Caco-2 (cell line): Measurements from ENCODE around the gene KIRREL3. TPM values are rescaled to one million over a fixed set of nuclear protein-coding genes. Genes with fewer than 3 reads are reported as not detected.

Source experiments
- BruUV-seq: library from RNA; stranded (reverse); fragments of 400-500 nt; replicated peaks from 2 replicates; lab custom pipeline; 2021; lab: Mats Ljungman, UMichigan
- CTCF ChIA-PET: fragments of 300-600 bp; sonication (Branson Sonifier 250); formaldehyde crosslinking; loops from one replicate; lab custom pipeline; 2022; ENCODE audit warnings: antibody characterized with exemption; lab: Charles Lee
- POLR2A ChIA-PET: fragments of 300-600 bp; sonication (Branson Sonifier 250); formaldehyde crosslinking; loops from one replicate; lab custom pipeline; 2022; ENCODE audit warnings: antibody characterized with exemption; lab: Charles Lee
- DNase-seq, 2 experiments: peaks; one replicate each; pipeline versions ENCODE4 v3.0.0 to v3.0.0-alpha.2; 2020 to 2022
- H3K27me3 ChIP-seq: replicated peaks from 2 replicates; pipeline ENCODE4 v1.6.0; 2011; ENCODE audit warnings: low read length; ENCODE audit not compliant: control insufficient read depth, insufficient read depth
- H3K36me3 ChIP-seq: 2 replicates; pipeline ENCODE4 v1.5.1; 2011; ENCODE audit warnings: low read length; ENCODE audit not compliant: control insufficient read depth, insufficient read depth
- H3K4me1 ChIP-seq: fragments of 250-450 bp; sonication (Bioruptor Pico); 2 replicates; pipeline ENCODE4 v1.5.1; 2020; ENCODE audit warnings: mild to moderate bottlenecking
- H3K4me3 ChIP-seq: 2 replicates; pipeline ENCODE4 v1.5.1; 2011; ENCODE audit warnings: low read depth, mild to moderate bottlenecking, control low read depth, low read length
- H3K9me3 ChIP-seq: fragments of 250-450 bp; sonication (Bioruptor Pico); 2 replicates; pipeline ENCODE4 v1.5.1; 2020; ENCODE audit warnings: mild to moderate bottlenecking, moderate library complexity
- H3K27ac Mint-ChIP-seq: one replicate; pipeline ENCODE4 v1.8.0; 2022; ENCODE audit warnings: mixed read lengths; ENCODE audit not compliant: unreplicated experiment
- H3K27me3 Mint-ChIP-seq: one replicate; pipeline ENCODE4 v1.8.0; 2022; ENCODE audit warnings: mixed read lengths; ENCODE audit not compliant: insufficient read depth, unreplicated experiment
- H3K36me3 Mint-ChIP-seq: one replicate; pipeline ENCODE4 v1.8.0; 2022; ENCODE audit warnings: mild to moderate bottlenecking, mixed read lengths; ENCODE audit not compliant: insufficient read depth, unreplicated experiment
- H3K4me1 Mint-ChIP-seq: one replicate; pipeline ENCODE4 v1.8.0; 2022; ENCODE audit warnings: low read depth, mixed read lengths; ENCODE audit not compliant: unreplicated experiment
- H3K4me3 Mint-ChIP-seq: one replicate; pipeline ENCODE4 v1.8.0; 2022; ENCODE audit warnings: mild to moderate bottlenecking, moderate library complexity, mixed read lengths; ENCODE audit not compliant: unreplicated experiment
- H3K9me3 Mint-ChIP-seq: one replicate; pipeline ENCODE4 v1.8.0; 2022; ENCODE audit warnings: mixed read lengths; ENCODE audit not compliant: unreplicated experiment
- intact Hi-C: fragments of 100-400 bp; cut with micrococcal nuclease; formaldehyde crosslinking; loops from one replicate; pipeline ENCODE4 v1.10.0; 2022; ENCODE audit not compliant: unreplicated experiment
- total RNA-seq: library from RNA; stranded (reverse); gene quantifications from 2 replicates; pipeline ENCODE4 v1.2.3, GENCODE V29; 2022
- TF ChIP-seq, protein P1 (sequence below), 2 experiments: fragments of 200-600 bp in 1 of 2; IDR thresholded peaks; 1 replicate in 1 of 2; 2 replicates in 1 of 2; pipeline versions ENCODE4 v1.5.1 to v1.8.0; 2011 to 2022; ENCODE audit warnings: antibody characterized with exemption in 1 of 2, control low read depth in 1 of 2, inconsistent platforms in 1 of 2, low read depth in 1 of 2, low read length in 1 of 2, mild to moderate bottlenecking in 1 of 2, moderate library complexity in 1 of 2; ENCODE audit not compliant: insufficient read depth in 1 of 2, severe bottlenecking in 1 of 2, unreplicated experiment in 1 of 2

The KIRREL3 gene
- total RNA-seq, 1 experiment from 2014 or later: not detected

DNA sequence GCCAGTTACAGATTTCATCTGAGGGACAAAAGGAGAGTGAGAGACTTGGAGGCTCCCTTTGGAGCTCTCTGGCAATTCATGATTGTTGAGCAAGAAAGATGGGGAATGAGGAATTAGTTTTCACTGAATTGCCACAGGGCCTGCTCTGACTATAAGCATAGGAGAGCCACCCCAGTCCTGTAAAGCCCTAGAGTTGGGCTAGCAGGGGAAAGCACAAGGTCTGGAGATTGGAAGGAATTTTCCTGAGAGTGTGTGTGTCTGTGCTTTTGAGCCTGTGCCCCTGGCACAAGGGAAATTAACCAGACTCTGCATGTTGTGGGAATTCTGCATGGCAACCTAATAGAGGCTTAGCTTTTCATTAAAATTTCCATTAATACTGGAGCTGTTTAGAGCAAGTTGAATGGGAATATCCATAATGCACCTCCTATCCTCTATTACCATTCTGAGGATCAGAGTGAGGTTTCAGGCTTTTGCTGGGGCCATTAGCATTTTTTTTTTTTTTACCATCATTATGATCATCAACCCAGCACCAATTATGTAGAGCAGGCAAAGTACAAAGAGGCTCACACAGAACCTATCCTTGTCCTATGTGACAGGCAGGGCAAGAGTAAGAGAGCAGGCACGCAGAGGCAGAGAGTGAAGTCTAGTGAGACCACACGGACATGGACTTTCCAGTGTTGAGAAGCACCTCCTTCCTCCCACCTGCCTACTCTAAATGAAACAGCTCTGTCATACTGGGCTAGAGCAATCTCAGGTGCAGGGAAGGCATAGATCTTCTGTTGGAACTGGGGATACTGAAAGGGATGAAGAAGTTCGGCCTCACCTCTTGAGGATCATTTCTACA is 336.6 kb downstream of the KIRREL3 start:
- Histone ChIP-seq H3K27me3 (peaks cover 3% of the 10 kb centered on the region), H3K4me3 (no peak overlapping the region), H3K4me1 (no peaks in the 10 kb centered on the region), H3K9me3 (no peaks in the 10 kb centered on the region), H3K36me3 (no peaks in the 10 kb centered on the region)
- Mint-ChIP-seq H3K27ac (no peak overlapping the region), H3K4me3 (no peak overlapping the region), H3K27me3 (peaks cover 33% of the 10 kb centered on the region), H3K4me1 (no peaks in the 10 kb centered on the region), H3K36me3 (no peaks in the 10 kb centered on the region), H3K9me3 (no peaks in the 10 kb centered on the region)
- no TSS peak for BruUV-seq
- TF ChIP-seq, protein P1, sequence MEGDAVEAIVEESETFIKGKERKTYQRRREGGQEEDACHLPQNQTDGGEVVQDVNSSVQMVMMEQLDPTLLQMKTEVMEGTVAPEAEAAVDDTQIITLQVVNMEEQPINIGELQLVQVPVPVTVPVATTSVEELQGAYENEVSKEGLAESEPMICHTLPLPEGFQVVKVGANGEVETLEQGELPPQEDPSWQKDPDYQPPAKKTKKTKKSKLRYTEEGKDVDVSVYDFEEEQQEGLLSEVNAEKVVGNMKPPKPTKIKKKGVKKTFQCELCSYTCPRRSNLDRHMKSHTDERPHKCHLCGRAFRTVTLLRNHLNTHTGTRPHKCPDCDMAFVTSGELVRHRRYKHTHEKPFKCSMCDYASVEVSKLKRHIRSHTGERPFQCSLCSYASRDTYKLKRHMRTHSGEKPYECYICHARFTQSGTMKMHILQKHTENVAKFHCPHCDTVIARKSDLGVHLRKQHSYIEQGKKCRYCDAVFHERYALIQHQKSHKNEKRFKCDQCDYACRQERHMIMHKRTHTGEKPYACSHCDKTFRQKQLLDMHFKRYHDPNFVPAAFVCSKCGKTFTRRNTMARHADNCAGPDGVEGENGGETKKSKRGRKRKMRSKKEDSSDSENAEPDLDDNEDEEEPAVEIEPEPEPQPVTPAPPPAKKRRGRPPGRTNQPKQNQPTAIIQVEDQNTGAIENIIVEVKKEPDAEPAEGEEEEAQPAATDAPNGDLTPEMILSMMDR (IDR thresholded peaks at IDR 0.05; ENCODE audit: insufficient read depth in 1 of 2, low read depth in 1 of 2, low read length in 1 of 2, severe bottlenecking in 1 of 2, unreplicated experiment in 1 of 2): no peak
- CTCF ChIA-PET: no interaction called here
- intact Hi-C loops: no loop called here
- POLR2A ChIA-PET: no interaction called here
- no peak for DNase-seq

DNA sequence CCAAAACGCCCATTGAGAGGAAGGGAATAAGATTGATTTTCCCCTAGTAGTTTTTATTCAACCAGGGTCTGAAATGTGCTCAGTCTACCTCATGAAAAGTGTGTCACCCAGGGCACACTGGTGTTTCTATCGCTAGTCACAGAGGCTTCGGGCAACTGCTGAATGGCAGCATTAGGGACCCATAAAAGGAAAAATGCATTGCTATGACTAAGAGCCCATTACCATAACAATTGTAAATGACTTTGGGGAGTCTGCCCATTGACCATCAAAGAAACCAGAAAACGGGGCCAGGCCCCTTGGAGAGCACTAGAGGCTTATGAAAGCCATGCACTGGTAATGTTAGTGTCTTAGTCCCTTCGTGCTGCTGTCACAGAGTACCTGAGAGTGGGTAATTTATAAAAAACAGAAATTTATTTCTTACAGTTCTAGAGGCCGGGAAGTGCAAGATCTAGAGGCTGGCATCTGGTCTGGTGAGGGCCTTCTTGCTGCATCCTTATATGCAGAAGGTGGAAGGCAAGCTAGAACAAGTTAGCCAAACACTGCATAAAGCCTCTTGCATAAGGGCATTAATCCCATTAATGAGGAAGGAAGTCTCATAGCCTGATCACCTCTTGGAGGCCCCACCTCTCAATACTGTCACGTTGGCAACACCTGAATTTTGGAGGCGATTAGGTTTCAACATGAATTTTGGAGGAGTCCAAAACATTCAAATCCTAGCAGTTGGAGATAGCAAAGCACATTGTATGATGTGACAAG is 338.4 kb downstream of the KIRREL3 start:
- intact Hi-C loops: no loop called here
- Mint-ChIP-seq H3K36me3 (no peaks in the 10 kb centered on the region), H3K27me3 (peaks cover 32% of the 10 kb centered on the region), H3K4me3 (no peak overlapping the region), H3K4me1 (no peaks in the 10 kb centered on the region), H3K9me3 (no peaks in the 10 kb centered on the region), H3K27ac (no peak overlapping the region)
- Histone ChIP-seq H3K36me3 (no peaks in the 10 kb centered on the region), H3K27me3 (no peaks in the 10 kb centered on the region; the same call in none of the 2 replicates), H3K4me3 (no peak overlapping the region), H3K9me3 (no peaks in the 10 kb centered on the region), H3K4me1 (no peaks in the 10 kb centered on the region)
- CTCF ChIA-PET: no interaction called here
- TF ChIP-seq, protein P1 (IDR thresholded peaks at IDR 0.05; ENCODE audit: insufficient read depth in 1 of 2, low read depth in 1 of 2, low read length in 1 of 2, severe bottlenecking in 1 of 2, unreplicated experiment in 1 of 2): no peak
- POLR2A ChIA-PET: no interaction called here
- no peak for DNase-seq
- no TSS peak for BruUV-seq

DNA sequence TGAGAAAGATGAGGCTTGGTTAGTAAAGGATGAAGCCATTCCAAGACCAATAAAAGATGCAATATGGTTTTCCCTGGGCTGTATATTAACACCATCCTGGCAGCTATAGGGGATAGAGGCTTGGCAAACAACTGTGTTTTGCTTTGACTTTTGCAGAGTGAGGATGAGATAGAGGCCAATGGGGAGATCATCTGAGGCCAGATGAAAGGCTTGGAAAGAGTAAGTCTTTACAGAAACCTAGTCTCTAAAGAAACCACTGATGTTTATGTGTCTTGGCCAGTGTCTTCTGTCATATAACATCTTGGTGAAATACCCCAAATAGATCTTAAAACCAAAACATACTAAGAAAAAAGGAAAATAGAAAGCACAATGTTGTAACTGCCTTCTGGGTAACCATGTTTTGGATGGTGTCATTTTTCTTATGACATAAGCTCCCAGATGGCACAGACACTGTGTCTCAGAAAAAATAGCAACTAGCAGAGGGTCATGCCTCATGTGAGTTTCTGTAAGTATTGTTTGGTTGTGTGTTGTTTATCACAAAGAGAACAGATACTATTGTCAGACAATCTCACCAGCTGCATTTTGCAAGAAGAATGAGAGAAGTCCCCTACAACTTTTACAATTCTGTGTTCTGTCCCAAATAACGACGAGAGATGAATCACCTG is 339.7 kb downstream of the KIRREL3 start:
- Histone ChIP-seq H3K4me3 (no peak overlapping the region), H3K9me3 (no peaks in the 10 kb centered on the region), H3K27me3 (no peaks in the 10 kb centered on the region; the same call in none of the 2 replicates), H3K36me3 (no peaks in the 10 kb centered on the region), H3K4me1 (no peaks in the 10 kb centered on the region)
- no peak overlapping the region for H3K27ac Mint-ChIP-seq
- DNase-seq: no peak
- no peak overlapping the region for H3K4me3 Mint-ChIP-seq
- TF ChIP-seq, protein P1 (IDR thresholded peaks at IDR 0.05; ENCODE audit: insufficient read depth in 1 of 2, low read depth in 1 of 2, low read length in 1 of 2, severe bottlenecking in 1 of 2, unreplicated experiment in 1 of 2): no peak
- ChIA-PET POLR2A (no interaction called here), CTCF (no interaction called here)
- no peaks in the 10 kb centered on the region for H3K36me3 Mint-ChIP-seq
- BruUV-seq: no TSS peak
- H3K9me3 Mint-ChIP-seq: no peaks in the 10 kb centered on the region
- H3K4me1 Mint-ChIP-seq: no peaks in the 10 kb centered on the region
- peaks cover 27% of the 10 kb centered on the region for H3K27me3 Mint-ChIP-seq
- intact Hi-C loops: no loop called here
